GM21717 (cell line): ENCODE results near the gene TMUB1.

ENCODE experiments used
- ATAC-seq: cut with Tn5 transposase; IDR thresholded peaks from one replicate; pipeline ENCODE4 v1.9.1; 2021; ENCODE audit warnings: mild to moderate bottlenecking, moderate library complexity; ENCODE audit not compliant: unreplicated experiment

The TMUB1 gene

DNA sequence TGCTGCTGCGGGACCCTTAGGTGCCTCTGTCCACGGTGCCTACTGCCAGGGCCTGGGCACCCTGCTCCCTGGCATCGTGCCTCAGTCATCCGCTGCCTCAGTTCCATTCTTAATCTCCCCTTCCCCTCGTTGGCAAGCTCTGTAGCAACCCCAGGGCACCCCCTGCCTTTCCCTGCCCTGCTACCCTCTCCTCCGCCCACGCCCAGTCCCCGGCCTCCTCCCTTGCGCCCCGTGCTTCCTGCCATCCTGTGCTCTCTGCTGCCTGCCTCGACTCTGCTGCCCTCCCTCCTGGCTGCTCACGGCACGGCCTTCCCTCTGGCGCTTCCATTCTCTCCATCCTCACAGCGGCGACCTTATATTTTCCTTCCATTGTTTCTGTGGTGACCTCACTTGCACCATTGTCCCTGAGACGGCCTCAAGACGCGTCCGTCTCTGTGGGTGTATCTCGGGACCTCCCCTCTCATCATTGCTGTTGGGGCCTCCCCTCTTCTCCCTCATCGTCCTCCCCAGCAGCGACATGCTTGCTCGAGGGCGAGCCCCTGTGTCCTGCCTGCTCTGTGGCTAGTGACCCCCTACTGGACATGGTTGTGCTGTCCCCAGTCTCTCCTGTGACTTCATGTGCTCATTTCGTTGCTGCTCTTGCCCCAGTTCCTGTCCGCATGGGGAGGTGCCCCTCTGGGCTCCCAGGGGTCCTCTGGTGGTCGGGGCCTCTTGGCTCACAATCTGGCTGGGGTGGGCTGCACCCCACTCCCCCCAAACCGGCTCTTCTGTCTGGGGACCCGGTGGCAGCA is 38.3 kb upstream of the TMUB1 start:
- ATAC-seq: no peak

DNA sequence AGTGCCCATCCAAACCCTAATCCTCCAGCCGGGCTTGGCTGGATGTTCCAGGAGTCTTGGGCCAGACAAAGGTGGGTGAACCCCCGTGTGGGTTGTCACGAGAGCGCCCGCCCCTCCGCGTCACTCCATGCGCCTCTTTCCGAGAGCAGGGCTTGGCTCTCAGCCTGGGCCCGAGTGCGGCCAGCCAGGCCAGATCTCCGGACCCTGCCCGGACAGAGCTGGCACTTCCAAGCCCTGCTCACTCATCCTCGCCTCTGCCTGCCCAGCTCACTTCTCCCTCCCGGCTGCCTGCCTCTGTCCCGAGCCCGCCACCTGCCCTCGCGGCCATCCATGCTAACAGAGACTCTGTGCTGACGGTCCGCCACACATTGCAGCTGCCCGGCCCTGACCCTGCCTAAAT is 37.6 kb upstream of the TMUB1 start:
- no peak for ATAC-seq

DNA sequence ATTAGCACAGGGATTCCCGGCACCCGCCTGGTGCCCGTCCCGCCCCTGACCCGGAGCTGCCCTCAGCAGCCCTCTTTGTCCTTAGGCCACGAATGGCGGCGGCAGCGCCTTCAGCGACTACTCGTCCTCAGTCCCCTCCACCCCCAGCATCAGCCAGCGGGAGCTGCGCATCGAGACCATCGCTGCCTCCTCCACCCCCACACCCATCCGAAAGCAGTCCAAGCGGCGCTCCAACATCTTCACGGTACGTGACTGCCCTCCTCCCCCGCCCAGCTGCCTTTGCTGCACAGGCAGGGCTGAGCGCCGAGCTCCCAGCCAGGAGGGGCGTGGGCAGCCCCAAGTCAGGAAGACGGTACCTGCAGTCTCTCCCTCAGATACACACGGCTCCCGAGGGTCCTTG is 36.6 kb upstream of the TMUB1 start:
- ATAC-seq: no peak

DNA sequence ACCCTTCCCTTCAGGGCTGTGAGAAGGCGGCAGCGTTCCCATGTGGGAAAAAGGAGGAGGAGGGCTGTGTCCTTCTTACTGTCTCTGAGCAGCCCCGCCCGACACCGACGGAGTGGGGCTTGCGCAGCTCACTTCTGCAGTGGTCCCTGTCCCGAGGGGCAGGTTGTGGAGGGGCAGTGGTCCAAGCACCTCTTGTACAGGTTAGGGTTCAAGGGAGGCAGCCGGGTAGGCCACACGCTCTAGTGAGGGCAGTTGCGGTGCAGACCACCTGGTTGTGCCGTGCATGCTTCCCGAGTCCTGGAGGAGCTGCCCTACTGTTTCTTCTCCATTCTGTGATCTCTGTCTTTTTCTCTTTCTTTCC is 35.7 kb upstream of the TMUB1 start:
- no peak for ATAC-seq

DNA sequence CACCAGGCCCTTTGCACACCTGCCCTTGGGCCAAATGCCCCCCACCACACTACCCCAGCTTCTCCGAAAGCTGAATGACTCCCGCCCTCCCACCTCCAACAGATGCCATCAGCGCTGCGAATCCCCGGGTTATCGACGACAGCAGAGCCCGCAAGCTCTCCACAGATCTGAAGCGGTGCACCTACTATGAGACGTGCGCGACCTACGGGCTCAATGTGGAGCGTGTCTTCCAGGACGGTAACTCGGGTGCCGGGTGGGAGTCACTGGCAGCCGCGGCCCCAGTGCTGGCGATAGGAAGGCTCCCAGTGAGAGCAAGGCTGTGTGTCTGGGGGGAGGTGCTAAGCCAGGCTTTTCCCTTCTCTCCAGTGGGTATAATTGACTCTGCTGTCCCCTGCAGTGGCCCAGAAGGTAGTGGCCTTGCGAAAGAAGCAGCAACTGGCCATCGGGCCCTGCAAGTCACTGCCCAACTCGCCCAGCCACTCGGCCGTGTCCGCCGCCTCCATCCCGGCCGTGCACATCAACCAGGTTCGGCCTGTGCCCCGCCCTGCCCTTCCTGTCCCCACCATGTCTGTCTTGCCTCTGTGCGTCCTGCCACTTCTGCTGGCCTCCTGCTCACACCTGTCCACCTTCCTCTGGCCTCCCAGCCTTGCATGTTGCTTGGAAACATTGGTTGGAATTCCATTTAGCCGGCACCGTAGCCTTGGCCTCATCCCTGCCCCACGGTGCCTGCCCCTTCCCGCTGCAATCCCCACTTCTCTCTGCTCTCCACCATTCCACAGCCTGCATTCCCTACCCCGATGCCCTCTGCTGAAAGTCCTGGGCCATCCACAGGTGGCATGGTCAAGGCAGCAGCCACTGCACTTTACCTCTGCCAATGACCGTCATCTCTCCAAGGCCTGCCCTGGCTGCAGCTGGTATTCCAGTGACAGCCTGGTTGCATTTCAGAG is 35.1 kb upstream of the TMUB1 start:
- ATAC-seq: no peak

DNA sequence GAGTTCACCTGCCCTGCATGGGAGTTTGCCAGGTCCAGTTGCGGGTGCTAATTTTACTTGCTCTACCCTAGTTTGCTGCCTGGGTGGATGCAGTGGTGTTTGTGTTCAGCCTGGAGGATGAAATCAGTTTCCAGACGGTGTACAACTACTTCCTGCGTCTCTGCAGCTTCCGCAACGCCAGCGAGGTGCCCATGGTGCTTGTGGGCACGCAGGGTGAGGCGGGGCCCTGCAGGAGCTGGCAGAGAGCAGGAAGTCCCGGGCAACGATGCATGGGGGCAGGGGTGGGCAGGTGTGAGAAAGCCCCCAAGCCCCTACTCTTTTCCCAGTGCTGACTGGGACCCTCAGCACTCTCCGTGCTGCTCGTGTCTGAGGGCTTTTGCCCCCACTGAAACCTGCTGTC is 34.3 kb upstream of the TMUB1 start:
- ATAC-seq: no peak

DNA sequence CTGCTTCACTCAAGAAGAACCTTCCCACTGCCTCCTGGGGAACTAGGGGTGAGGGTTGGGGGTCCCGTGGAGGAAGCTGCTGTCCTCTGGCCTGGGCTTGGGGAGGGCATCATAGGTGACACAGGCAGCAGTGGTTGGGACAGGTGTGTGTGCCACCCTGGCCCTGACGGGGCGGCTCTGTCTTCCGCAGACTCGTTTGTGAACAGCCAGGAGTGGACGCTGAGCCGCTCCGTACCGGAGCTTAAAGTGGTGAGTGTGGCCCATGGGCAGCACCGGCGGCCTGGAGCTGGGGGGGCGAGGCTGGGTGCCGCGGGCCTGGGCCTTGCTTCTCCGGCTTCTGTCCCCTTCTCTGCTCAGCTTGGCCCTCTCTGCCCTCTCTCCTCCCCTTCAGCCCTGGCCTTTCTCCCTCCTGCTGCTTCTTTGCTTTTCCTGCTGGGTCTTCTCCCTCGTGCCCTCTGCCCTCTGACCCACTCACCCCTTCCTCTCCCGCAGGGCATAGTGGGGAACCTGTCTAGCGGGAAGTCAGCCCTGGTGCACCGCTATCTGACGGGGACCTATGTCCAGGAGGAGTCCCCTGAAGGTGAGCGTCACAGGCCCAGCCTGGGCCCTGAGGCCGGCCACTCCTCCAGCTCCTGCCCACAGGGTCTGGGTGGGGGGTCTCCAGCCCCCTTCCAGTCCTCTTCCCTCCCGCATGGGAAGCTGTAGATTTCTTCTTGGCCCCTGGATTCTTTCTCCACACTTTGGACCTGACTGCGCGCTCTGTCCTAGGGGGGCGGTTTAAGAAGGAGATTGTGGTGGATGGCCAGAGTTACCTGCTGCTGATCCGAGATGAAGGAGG is 33.5 kb upstream of the TMUB1 start:
- no peak for ATAC-seq

DNA sequence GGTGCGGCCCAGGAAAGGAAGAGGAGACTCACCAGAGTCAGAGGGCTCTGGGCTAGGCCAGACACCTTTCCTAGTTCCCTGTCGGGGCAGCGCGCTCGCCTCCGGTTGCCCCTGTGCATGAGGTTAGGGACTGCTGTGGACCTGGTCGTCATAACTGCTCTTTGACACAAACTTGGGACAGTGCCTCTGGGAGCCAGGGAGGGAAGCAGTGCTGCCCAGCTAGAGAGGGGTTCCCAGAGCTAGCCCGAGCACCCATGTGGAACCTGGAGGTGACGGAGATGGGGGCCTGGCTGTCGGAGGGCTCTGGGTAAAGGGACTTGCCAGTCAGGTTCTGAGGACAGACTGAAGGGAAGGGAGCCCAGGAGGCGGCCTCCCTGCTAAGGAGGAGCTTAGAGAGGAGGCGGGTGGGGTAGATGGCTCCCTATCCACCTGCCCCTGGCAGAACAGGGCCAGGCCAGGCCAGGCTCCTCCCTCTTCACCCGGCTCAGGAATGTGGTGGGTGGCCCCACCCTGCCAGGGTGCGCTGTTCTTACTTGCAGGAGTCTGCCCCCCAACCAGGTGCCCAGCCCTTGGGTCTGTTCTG is 32.6 kb upstream of the TMUB1 start:
- ATAC-seq: no peak

DNA sequence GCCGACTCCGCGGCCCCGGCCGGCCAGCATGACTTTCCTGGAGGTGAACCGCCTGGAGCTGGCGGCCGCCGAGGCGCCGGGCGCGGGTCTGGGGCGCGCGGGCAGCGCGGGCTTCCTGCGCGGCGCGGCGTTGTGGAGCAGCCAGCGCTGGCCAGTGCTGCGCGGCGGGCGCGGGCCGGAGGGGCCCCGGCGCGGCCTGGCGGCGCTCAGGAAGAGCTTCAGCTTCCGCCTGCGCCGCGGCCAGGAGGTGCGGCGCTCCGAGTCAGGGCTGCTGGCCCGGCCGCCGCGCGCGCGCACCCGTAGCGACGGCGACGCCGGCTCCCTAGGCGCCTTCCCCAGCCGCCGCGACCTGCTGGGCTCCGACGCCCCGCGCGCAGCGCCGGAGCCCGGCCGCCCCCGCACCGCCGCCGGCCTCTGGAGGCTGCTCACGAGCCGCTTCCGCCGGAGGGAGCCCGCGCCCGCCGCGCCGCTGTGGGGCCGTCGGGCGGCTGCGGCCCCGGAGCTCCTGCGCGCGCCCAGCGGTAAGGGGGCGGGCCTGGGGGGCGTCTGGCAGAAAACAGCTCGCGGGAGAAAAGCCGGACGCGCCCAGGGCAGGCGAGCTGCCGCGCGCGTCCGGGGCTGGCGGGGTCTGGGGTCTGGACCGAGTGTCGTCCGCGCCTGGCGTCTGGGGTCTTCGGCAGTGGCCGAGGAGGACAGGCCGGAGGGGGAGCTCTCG is 32.0 kb upstream of the TMUB1 start:
- ATAC-seq: no peak

DNA sequence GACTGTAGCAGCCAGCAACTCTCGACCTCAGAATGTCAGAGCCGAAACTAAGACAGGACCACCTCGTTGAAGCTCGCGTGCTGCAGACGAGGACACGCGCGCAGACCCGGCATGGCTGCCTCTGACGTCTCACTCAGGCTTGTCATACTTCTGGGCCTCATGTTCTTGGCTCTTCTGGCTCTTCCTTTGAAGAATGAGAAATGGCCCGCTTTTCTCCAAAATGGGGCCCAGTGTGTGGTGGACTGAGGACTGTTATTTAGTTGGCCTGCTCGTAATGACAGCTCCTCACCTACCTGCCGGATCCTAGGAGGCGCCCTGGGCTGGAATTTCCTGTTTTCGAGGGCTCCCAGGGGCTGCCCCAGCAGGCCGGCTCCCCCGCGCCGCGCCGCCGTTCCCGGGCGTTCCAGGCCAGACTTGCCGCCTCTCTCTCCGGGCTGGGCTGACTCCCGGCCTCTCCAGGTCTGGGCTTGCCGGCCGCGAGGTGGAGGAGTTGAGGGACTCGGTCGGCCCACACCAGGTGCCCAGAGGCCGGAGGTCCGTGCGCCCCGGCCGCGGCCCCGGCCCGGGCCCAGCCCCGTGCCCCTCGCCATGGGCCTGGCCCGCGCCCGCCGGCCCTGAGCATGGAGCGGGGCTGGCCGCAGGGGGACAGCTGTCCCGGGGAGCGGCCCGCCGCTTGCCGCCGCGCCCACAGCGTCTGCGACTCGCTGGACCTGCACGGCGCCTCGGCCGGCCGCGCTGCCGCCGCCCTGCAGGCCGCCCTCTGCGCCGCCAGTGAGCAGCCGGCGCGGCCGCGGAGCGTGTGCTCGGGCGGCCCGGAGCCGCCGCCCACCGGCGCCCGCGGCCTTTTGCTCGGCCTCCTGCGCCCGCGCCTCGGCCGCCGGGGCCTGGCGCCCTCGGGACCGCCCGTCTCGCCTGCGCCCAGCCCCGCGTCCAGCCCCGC is 31.1 kb upstream of the TMUB1 start:
- no peak for ATAC-seq

DNA sequence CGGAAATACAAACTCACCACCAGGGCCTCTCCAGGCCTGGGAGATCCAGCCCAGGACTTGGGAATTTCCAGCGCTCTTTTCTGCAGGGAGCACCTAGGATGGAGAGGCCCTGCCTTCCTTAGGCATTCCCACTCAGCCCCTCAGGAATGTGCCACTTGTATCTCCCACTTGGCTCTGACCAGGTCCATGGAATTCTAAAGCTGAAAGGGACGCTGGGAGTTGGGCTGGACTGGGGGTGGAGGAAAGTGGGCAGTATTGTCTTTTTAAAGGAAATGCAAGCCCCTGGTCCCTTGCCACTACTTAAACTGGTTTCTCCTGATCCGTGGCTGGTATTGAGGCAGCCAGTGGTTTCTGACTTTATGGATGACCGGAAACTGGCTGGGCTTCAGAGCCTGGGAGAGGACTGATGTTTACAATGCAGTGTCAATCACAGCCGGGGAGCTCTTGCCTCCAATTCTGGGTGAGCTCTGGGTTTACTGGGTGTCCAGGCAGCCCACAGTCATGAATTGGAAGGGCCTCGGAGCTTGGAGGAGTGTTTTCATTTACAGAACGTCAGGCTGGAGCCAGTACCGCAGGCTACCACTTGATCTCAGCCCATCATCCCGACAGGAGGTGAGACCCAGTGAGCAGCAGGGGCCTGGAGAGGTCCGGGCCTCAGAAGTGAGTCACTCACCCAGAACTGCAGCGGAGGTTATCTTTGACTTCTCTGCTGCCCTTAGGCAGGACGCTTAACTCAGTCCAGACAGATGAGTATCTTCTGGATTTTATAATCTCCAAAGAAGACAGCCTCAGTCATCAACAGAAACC is 30.3 kb upstream of the TMUB1 start:
- ATAC-seq: no peak

DNA sequence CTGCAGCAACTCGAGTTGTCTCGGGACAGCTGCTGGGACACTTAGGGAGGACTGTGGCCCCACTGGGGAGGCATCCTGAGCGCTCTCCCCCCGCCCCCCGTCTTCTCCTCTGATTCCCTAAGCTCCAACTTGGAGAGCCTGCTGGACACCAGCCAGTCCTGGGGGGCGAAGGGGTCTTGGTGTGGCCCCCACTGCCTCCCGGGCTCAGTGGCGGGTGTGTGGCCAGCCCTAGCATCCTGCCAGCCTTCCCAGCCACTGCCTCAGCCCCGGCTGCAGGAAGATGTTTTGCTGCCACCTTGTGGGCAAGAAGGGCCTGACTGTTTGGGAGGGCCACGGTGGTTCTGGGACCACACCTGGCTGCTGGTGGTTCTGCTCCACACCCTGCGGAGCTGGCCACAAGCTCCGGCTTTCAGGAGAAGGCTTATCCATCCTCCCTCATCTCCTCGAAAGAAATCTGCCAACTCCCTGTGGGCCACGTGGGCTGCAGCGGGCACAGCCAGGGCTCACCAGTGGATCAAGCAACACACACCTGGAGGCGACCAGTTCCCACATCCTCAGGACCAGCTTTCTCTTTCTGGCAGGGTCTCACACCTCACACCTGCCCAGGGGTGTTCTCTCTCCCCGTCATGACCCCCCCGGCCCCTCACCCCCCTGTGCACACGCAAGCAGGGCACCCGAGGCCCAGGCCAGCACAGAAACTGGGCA is 27.8 kb upstream of the TMUB1 start:
- ATAC-seq: peak; percentile 86

DNA sequence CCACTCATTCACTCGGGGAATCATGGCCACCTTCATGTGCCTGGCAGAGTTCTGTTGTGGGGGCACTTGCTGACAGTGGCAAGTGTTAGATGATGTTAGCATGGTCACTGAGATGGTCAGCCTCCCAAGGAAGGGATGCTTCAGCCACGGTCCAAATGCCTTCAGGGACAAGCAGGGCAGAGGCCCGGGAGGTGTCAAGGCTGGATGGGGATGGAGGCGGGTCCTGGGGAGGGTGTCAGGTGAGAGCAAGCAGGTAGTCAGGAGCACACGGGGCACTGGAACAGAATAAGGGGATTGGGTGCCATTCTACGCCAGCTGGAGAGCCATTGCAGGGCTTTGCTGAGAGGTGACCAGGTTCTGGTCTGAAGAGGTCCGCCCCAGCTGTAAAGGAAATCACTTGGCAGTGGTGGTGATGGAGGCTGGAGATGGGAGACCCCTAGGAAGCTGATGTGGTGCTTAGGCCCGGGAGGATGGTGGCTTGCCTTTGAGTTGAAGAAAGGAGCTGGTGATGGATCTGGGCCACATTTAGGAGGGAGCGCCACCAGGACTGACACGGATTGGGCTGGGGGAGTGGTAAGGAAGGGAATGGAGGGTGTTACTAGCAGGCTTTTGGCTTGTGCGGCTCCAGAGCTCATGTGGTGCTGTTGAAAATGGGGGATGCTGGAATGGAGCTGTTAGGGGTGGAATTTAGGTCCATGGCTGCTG is 27.1 kb upstream of the TMUB1 start:
- ATAC-seq: no peak

DNA sequence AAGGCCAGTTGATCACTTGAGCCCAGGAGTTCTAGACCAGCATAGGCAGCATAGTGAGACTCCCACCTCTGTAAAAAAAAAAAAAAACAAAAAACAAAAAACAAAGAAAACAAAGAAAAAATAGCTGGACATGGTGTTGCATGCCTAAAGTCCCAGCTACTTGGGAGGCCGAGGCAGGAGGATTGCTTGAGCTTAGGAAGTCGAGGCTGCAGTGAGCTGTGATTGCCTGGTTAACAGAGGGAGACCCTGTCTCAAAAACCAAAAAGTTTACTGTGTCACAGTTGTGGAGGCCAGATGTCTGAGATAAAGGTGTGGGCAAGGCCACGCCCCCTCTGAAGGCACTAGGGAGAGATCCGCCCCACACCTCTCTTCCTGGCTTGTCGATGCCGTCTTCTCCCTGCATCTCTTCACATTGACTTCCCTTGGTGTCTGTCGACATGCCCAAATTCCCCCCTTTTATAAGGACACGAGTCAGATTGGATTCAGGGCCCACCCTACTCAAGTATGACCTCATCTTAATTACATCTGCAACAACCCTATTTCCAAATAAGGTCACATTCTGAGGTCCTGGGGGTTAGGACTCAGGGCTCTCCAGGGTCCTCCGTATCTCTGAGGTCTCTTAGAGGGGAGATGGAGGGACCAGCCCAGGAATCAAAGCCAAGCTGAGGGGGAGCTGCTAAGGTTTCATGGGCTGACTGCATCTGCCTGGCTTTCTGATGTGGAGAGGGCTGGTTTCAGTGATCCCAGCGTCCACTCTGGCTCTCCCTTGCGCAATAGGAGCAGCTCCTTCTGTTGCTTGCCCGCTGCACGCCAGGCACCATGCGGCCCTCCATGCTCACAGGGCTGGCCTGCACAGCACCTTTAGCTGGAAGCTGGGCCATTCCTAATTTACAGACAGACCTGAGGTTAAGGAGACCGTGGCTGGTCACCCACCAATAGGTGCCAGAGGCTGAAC is 26.1 kb upstream of the TMUB1 start:
- no peak for ATAC-seq

DNA sequence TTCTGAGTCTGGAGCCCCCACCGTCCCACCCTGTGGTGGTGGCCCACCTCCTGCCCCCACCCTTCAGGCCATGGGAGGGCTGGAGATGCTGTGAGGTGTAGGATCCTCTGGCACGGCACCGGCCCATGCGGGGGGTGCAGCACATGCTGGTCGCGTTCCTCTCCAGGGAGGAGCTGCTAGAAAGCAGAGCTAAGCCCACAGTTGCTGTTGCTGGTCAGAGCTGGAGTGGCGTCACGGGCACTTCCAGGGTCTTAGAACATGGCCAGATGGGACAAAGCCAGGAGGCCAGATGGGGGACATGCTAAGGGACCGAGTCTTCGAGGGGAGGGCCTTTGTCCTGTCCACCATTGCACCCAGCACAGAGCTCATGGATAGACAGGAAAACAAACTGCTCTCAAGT is 24.6 kb upstream of the TMUB1 start:
- no peak for ATAC-seq
